GM23248 (cell line): Measurements from ENCODE around the gene FAM118B.

Experiments
- EZH2 ChIP-seq: fragments of 200-600 bp; sonication (generic); IDR thresholded peaks from 2 replicates; pipeline ENCODE4 v1.6.1; 2018; ENCODE audit warnings: antibody characterized with exemption, mild to moderate bottlenecking; ENCODE audit not compliant: insufficient read depth, poor library complexity, severe bottlenecking
- EZH2phosphoT487 ChIP-seq: fragments of 200-600 bp; sonication (generic); IDR thresholded peaks from 2 replicates; pipeline ENCODE4 v1.6.1; 2018; ENCODE audit warnings: antibody characterized with exemption, moderate library complexity, mild to moderate bottlenecking, low read depth; ENCODE audit not compliant: insufficient read depth

DNA sequence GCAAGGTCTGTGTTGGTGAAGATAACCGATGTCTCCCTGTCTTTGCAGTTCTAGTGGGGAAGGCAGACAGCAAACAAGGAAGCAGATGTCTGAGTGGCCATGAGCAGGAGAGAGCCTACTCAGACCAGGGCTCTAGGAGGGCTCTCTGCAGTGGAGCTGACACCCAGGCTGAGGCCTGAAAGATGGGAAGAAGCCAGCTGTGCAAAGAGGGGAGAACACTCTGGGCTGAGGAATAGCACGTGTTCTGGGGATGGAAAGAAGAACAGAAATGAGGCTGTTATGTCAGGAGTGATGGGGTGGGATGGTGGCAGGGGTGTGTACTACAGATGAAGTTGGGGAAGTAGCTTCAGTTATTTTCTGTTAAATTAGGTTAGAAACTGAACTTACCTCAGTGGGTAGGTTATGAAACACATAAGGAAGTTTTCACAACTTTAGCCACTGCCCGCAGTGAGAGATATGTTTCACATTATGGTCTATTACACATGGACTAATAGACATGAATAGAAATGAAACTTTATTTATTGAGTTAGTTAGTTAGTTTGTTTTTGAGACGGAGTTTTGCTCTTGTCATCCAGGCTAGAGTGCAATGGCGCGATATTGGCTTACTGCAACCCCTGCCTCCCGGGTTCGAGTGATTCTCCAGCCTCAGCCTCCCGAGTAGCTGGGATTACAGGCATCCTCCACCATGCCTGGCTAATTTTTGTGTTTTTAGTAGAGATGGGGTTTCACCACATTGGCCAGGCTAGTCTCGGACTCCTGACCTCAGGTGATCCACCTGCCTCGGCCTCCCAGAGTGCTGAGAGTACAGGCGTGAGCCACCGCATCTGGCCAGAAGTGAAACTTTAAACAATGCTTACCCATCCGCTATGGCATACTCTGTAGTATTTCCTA is 100.1 kb downstream of the FAM118B start:
- no peak for TF ChIP-seq EZH2
- no peak for TF ChIP-seq EZH2phosphoT487
